Panc1 (cell line): ENCODE data around the gene TSPAN17. TPM values are rescaled to one million over a fixed set of nuclear protein-coding genes. Genes with fewer than 3 reads are reported as not detected.

Experiments used
- ATAC-seq: fragments of 200-7000 bp; cut with Tn5 transposase; 2 replicates; pipeline ENCODE4 v1.9.1; 2020; ENCODE audit warnings: mild to moderate bottlenecking, moderate library complexity
- BruUV-seq: library from RNA; stranded (reverse); fragments of 400-500 nt; replicated peaks from 2 replicates; lab custom pipeline; 2021; lab: Mats Ljungman, UMichigan
- CTCF ChIA-PET: fragments of 300-600 bp; sonication (Branson Sonifier 250); formaldehyde crosslinking; loops from one replicate; lab custom pipeline; 2022; ENCODE audit warnings: antibody characterized with exemption; lab: Charles Lee
- POLR2A ChIA-PET: fragments of 300-600 bp; sonication (Branson Sonifier 250); formaldehyde crosslinking; loops from one replicate; lab custom pipeline; 2022; ENCODE audit warnings: antibody characterized with exemption; lab: Charles Lee
- DNase-seq: peaks from one replicate; pipeline ENCODE4 v3.0.0-alpha.2; 2010; ENCODE audit warnings: low read depth, low spot score
- H3K27ac ChIP-seq: 2 replicates; pipeline ENCODE4 v1.5.1; 2011; ENCODE audit warnings: mild to moderate bottlenecking, low read length, inconsistent platforms
- H3K27me3 ChIP-seq: fragments of 200-500 bp; sonication (Bioruptor generic); 2 replicates; pipeline ENCODE4 v1.6.0; 2014; ENCODE audit warnings: low read length, inconsistent platforms; ENCODE audit not compliant: control insufficient read depth, insufficient read depth
- H3K36me3 ChIP-seq: fragments of 200-500 bp; sonication (Bioruptor generic); 2 replicates; pipeline ENCODE4 v1.5.1; 2014; ENCODE audit warnings: inconsistent platforms, mild to moderate bottlenecking, low read length, moderate library complexity; ENCODE audit not compliant: control insufficient read depth, insufficient read depth
- H3K4me1 ChIP-seq: 2 replicates; pipeline ENCODE4 v1.5.1; 2011; ENCODE audit warnings: inconsistent platforms, mild to moderate bottlenecking, low read length, moderate library complexity; ENCODE audit not compliant: control insufficient read depth, insufficient read depth
- H3K4me3 ChIP-seq, 2 experiments: 2 replicates each; pipeline ENCODE4 v1.5.1; 2011 to 2012; ENCODE audit warnings: low read depth in 2 of 2, low read length in 2 of 2, mild to moderate bottlenecking in 2 of 2, inconsistent platforms in 1 of 2, moderate library complexity in 1 of 2
- H3K9me3 ChIP-seq: fragments of 200-500 bp; sonication (Bioruptor generic); 2 replicates; pipeline ENCODE4 v1.5.1; 2014; ENCODE audit warnings: low read depth, mild to moderate bottlenecking, inconsistent platforms, low read length, moderate library complexity; ENCODE audit not compliant: control insufficient read depth, insufficient read depth
- CTCF ChIP-seq: fragments of 450-650 bp; IDR thresholded peaks from 2 replicates; pipeline ENCODE4 v1.5.1; 2017; ENCODE audit warnings: mild to moderate bottlenecking
- POLR2AphosphoS5 ChIP-seq: IDR thresholded peaks from 2 replicates; pipeline ENCODE4 v1.6.1; 2012; ENCODE audit warnings: mild to moderate bottlenecking, low read depth, low read length, moderate library complexity
- REST ChIP-seq, 2 experiments: IDR thresholded peaks; 2 replicates each; pipeline ENCODE4 v1.6.1; 2011 to 2012; ENCODE audit warnings: low read depth in 2 of 2, control low read depth in 1 of 2, low read length in 1 of 2, mild to moderate bottlenecking in 1 of 2, moderate library complexity in 1 of 2; ENCODE audit not compliant: insufficient read depth in 1 of 2
- SIN3A ChIP-seq: IDR thresholded peaks from 2 replicates; pipeline ENCODE4 v1.6.1; 2012; ENCODE audit warnings: low read depth, mild to moderate bottlenecking, low read length, moderate library complexity, borderline replicate concordance; ENCODE audit not compliant: insufficient read depth
- TCF7L2 ChIP-seq: IDR thresholded peaks from 2 replicates; pipeline ENCODE4 v1.6.1; 2011; ENCODE audit warnings: mild to moderate bottlenecking, low read depth, low read length, inconsistent platforms
- in situ Hi-C: cut with HindIII; loops from 2 replicates; pipeline ENCODE4 v1.10.0; 2016; ENCODE audit warnings: low sequenced_read_pairs, low pct_unique_long_range_greater_than_20kb
- intact Hi-C: fragments of 100-400 bp; cut with micrococcal nuclease; formaldehyde crosslinking; loops from one replicate; pipeline ENCODE4 v1.10.0; 2022; ENCODE audit not compliant: unreplicated experiment
- total RNA-seq: library from RNA; stranded (reverse); gene quantifications from one replicate; pipeline ENCODE4 v1.2.1, GENCODE V29; 2021; ENCODE audit not compliant: unreplicated experiment

The TSPAN17 gene
- total RNA-seq, 1 experiment from 2014 or later: 64.7 TPM

- Histone ChIP-seq H3K27ac (no peak overlapping the region), H3K4me3 (no peak overlapping the region), H3K27me3 (peaks cover 5% of the 10 kb centered on the region; the same call in 1 of the 2 replicates), H3K4me1 (no peaks in the 10 kb centered on the region), H3K9me3 (no peaks in the 10 kb centered on the region), H3K36me3 (no peaks in the 10 kb centered on the region)
- intact Hi-C loops: no loop called here
- in situ Hi-C loops: no loop called here
- CTCF ChIA-PET: interaction anchor here (1.3 kb wide), 1 partner anchor 447 kb away, joined by 5 read pairs; no protein-coding TSS in a partner anchor
- BruUV-seq: no TSS peak
- TF ChIP-seq TCF7L2 (no peak), CTCF (no peak), REST (IDR thresholded peaks at IDR 0.05; ENCODE audit: insufficient read depth in 1 of 2, low read depth in 2 of 2, low read length in 1 of 2) (no peak), SIN3A (no peak), POLR2AphosphoS5 (no peak)
- no peak for DNase-seq
- POLR2A ChIA-PET: no interaction called here
- ATAC-seq: no peak
Observed at GRCh38 chr5:176665517-176665916, 18.2 kb downstream of the TSPAN17 start.

GRCh38 chr5:176667637-176668036 is 20.4 kb downstream of the TSPAN17 start:
- POLR2A ChIA-PET: no interaction called here
- no TSS peak for BruUV-seq
- intact Hi-C loops: no loop called here
- Histone ChIP-seq H3K4me3 (no peak overlapping the region), H3K9me3 (no peaks in the 10 kb centered on the region), H3K27me3 (peaks cover 5% of the 10 kb centered on the region; the same call in 1 of the 2 replicates), H3K4me1 (no peaks in the 10 kb centered on the region), H3K36me3 (no peaks in the 10 kb centered on the region), H3K27ac (no peak overlapping the region)
- CTCF ChIA-PET: interaction anchor here (1.1 kb wide), 1 partner anchor 184 kb away, joined by 3 read pairs; no protein-coding TSS in a partner anchor
- ATAC-seq (no peak), DNase-seq (no peak)
- TF ChIP-seq POLR2AphosphoS5: no peak
- TF ChIP-seq TCF7L2: no peak
- no peak for TF ChIP-seq CTCF
- no peak for TF ChIP-seq SIN3A
- TF ChIP-seq REST (IDR thresholded peaks at IDR 0.05; ENCODE audit: insufficient read depth in 1 of 2, low read depth in 2 of 2, low read length in 1 of 2): no peak
- in situ Hi-C loops: no loop called here
